NT2/D1 (cell line): ENCODE data around the gene IFNL3.

Experiments
- DNase-seq: peaks from one replicate; pipeline ENCODE4 v3.0.0-alpha.2; 2011; ENCODE audit warnings: low read depth, low spot score
- H3K27me3 ChIP-seq: 2 replicates; pipeline ENCODE4 v1.6.0; 2011; ENCODE audit warnings: mild to moderate bottlenecking; ENCODE audit not compliant: insufficient read length, insufficient read depth
- H3K36me3 ChIP-seq: 2 replicates; pipeline ENCODE4 v1.6.1; 2011; ENCODE audit warnings: mild to moderate bottlenecking, low read length, mixed read lengths; ENCODE audit not compliant: insufficient read depth, insufficient read length
- H3K4me1 ChIP-seq: 2 replicates; pipeline ENCODE4 v1.5.1; 2011; ENCODE audit not compliant: insufficient read depth, insufficient read length
- H3K4me3 ChIP-seq: 2 replicates; pipeline ENCODE4 v1.5.1; 2011; ENCODE audit warnings: low read depth; ENCODE audit not compliant: insufficient read length
- H3K9ac ChIP-seq: 2 replicates; pipeline ENCODE4 v1.6.0; 2011; ENCODE audit warnings: low read depth; ENCODE audit not compliant: insufficient read length
- H3K9me3 ChIP-seq: 2 replicates; pipeline ENCODE4 v1.5.1; 2011; ENCODE audit warnings: mild to moderate bottlenecking, low read length; ENCODE audit not compliant: insufficient read depth
- SUZ12 ChIP-seq: IDR thresholded peaks from 2 replicates; pipeline ENCODE4 v1.6.1; 2011; ENCODE audit not compliant: insufficient read length, insufficient read depth; ENCODE audit errors: extremely low read depth
- YY1 ChIP-seq: IDR thresholded peaks from 2 replicates; pipeline ENCODE4 v1.6.1; 2011; ENCODE audit not compliant: insufficient read length, insufficient read depth
- ZNF274 ChIP-seq: IDR thresholded peaks from 2 replicates; pipeline ENCODE4 v1.6.1; 2011; ENCODE audit warnings: mild to moderate bottlenecking, low read depth, low read length

Gene IFNL3

GRCh38 chr19:39262496-39262895, 17.7 kb upstream of the IFNL3 start:
- H3K9me3 ChIP-seq, result no peaks in the 10 kb centered on the region
- TF ChIP-seq YY1, result no peak
- no peak for TF ChIP-seq SUZ12
- no peak for TF ChIP-seq ZNF274

GRCh38 chr19:39261704-39262103, 16.9 kb upstream of the IFNL3 start:
- H3K27me3 ChIP-seq, result peaks cover 42% of the 10 kb centered on the region
- TF ChIP-seq SUZ12, result no peak
- no peak for TF ChIP-seq YY1
- no peak for TF ChIP-seq ZNF274
- no peaks in the 10 kb centered on the region for H3K36me3 ChIP-seq
- H3K9me3 ChIP-seq, result no peaks in the 10 kb centered on the region
- H3K9ac ChIP-seq, result no peak overlapping the region
- H3K4me3 ChIP-seq, result no peak overlapping the region
- DNase-seq, result no peak
- peaks cover 7% of the 10 kb centered on the region for H3K4me1 ChIP-seq

More at GRCh38 chr19:39262496-39262895, 17.7 kb upstream of the IFNL3 start:
- Histone ChIP-seq H3K4me3 (no peak overlapping the region), H3K27me3 (peaks cover 42% of the 10 kb centered on the region), H3K36me3 (no peaks in the 10 kb centered on the region), H3K9ac (no peak overlapping the region), H3K4me1 (peaks cover 7% of the 10 kb centered on the region)
- no peak for DNase-seq

- no peak overlapping the region for H3K4me3 ChIP-seq
- no peaks in the 10 kb centered on the region for H3K36me3 ChIP-seq
- H3K9me3 ChIP-seq, result no peaks in the 10 kb centered on the region
- no peak for DNase-seq
- peaks cover 9% of the 10 kb centered on the region for H3K27me3 ChIP-seq
- H3K4me1 ChIP-seq, result no peaks in the 10 kb centered on the region
- no peak overlapping the region for H3K9ac ChIP-seq
- TF ChIP-seq YY1 (no peak), ZNF274 (no peak), SUZ12 (no peak)
These were observed 12.4 kb upstream of the IFNL3 start for GRCh38 chr19:39257227-39257626.

GRCh38 chr19:39254531-39255345, 9.9 kb upstream of the IFNL3 start:
- Histone ChIP-seq H3K4me3 (no peak overlapping the region), H3K27me3 (peaks cover 4% of the 10 kb centered on the region), H3K4me1 (no peaks in the 10 kb centered on the region), H3K9ac (no peak overlapping the region), H3K9me3 (no peaks in the 10 kb centered on the region), H3K36me3 (no peaks in the 10 kb centered on the region)
- TF ChIP-seq ZNF274, result no peak
- TF ChIP-seq SUZ12, result no peak
- no peak for TF ChIP-seq YY1
- DNase-seq, result no peak

GRCh38 chr19:39253374-39254149, 8.8 kb upstream of the IFNL3 start:
- H3K9ac ChIP-seq, result no peak overlapping the region
- no peak for DNase-seq
- H3K36me3 ChIP-seq, result no peaks in the 10 kb centered on the region
- TF ChIP-seq ZNF274 (no peak), SUZ12 (no peak)
- H3K27me3 ChIP-seq, result peaks cover 4% of the 10 kb centered on the region
- H3K4me1 ChIP-seq, result no peaks in the 10 kb centered on the region
- H3K9me3 ChIP-seq, result no peaks in the 10 kb centered on the region
- H3K4me3 ChIP-seq, result no peak overlapping the region

GRCh38 chr19:39252458-39252857, 7.7 kb upstream of the IFNL3 start:
- Histone ChIP-seq H3K9ac (no peak overlapping the region), H3K9me3 (no peaks in the 10 kb centered on the region), H3K4me1 (peaks cover 2% of the 10 kb centered on the region), H3K27me3 (peaks cover 4% of the 10 kb centered on the region), H3K36me3 (no peaks in the 10 kb centered on the region), H3K4me3 (no peak overlapping the region)
- TF ChIP-seq ZNF274, result no peak
- no peak for TF ChIP-seq YY1
- TF ChIP-seq SUZ12, result no peak
- no peak for DNase-seq

- no peaks in the 10 kb centered on the region for H3K9me3 ChIP-seq
- H3K27me3 ChIP-seq, result peaks cover 4% of the 10 kb centered on the region
- no peaks in the 10 kb centered on the region for H3K36me3 ChIP-seq
- peaks cover 2% of the 10 kb centered on the region for H3K4me1 ChIP-seq
- H3K9ac ChIP-seq, result no peak overlapping the region
- no peak for TF ChIP-seq ZNF274
- TF ChIP-seq SUZ12, result no peak
- no peak for TF ChIP-seq YY1
- H3K4me3 ChIP-seq, result no peak overlapping the region
- no peak for DNase-seq
These were observed 7.0 kb upstream of the IFNL3 start for GRCh38 chr19:39251846-39252245.
